HG03060 (cell line): ENCODE measurements around the gene SEPTIN1.

Experiments
- ATAC-seq: cut with Tn5 transposase; IDR thresholded peaks from one replicate; pipeline ENCODE4 v1.9.1; 2021; ENCODE audit warnings: low read depth, moderate number of reproducible peaks; ENCODE audit not compliant: unreplicated experiment

The SEPTIN1 gene, protein sequence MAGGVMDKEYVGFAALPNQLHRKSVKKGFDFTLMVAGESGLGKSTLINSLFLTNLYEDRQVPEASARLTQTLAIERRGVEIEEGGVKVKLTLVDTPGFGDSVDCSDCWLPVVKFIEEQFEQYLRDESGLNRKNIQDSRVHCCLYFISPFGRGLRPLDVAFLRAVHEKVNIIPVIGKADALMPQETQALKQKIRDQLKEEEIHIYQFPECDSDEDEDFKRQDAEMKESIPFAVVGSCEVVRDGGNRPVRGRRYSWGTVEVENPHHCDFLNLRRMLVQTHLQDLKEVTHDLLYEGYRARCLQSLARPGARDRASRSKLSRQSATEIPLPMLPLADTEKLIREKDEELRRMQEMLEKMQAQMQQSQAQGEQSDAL

GRCh38 chr16:30382111-30382881 lies at the start of gene SEPTIN1:
Gene SEPTIN1, minus strand, starts transcription at chr16:30382561. Its CDS starts 19 bp downstream, at chr16:30382542.
- no peak for ATAC-seq

DNA sequence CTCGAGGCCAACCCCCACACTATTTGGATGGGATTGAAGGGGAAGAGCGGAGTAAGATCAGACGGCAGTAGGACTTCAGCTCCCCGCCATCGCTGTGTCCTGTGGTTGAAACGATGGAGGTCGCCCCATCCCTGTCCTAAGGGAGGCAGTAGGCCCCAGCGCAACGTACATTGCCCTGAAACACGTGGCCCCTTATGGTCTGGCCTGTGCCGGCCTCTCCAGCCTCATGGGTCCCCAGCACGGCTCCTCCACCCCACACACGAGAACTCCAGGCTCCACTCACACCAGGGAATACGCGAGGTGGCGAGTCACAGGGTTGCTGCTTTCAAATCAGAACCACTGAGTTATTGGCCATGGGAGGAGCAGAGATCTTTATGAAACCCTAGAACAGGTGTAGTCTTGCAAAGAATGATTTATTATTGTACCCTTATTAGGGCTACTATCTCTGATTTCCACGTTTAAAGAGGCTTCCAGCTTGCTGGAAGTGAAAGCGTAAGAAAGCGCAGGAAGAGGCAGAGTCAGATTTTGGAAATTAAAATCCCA lies 48.1 kb upstream of the SEPTIN1 start:
- ATAC-seq, result peak; percentile 5

- ATAC-seq, result peak; percentile 93
Measured at GRCh38 chr16:30429678-30430427, 47.5 kb upstream of the SEPTIN1 start, which contains the start of gene DCTPP1. Gene DCTPP1, minus strand, starts transcription at chr16:30430030. Its CDS starts 50 bp downstream, at chr16:30429980.

- no peak for ATAC-seq
Measured at GRCh38 chr16:30429418-30429677, 47.0 kb upstream of the SEPTIN1 start.

- no peak for ATAC-seq
Measured at GRCh38 chr16:30428055-30428454, 45.7 kb upstream of the SEPTIN1 start.

- ATAC-seq, result no peak
Measured at GRCh38 chr16:30421010-30421409, 38.6 kb upstream of the SEPTIN1 start.

DNA sequence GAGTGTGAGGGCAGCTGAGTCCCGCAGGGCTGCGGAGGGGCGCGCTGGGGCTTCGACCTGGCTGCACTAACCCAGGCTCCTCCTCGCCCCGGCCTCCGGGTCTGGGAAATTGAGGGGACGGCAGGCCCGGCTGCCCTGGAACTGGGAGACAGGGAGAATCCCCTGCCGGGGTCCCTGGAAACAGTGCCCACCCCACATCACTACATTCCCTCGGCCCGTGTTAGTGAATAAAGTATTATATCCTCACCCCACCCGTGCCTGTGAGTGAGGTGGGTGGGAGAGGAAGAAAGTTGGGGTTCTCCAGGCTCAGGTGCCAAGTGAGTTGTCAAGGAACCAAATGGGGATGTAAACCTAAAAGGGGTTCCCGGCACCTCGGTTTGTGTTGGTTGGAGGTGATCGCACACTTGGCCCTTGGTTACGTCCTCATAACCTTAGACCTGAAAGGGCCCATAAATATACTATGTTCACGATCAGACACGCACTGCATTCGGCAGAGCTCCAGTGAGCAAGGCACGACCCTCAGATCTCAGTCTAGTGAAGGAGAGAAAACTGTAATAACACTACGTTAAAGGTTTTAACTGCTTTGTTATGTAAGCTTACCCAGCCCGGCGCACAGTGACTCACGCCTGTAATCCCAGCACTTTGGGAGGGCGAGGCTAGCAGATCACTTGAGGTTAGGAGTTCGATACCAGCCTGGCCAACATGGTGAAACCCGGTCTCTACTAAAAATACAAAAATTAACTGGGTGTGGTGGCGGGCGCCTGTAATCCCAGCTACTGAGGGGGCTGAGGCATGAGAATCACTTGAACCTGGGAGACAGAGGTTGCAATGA lies 36.2 kb upstream of the SEPTIN1 start:
- no peak for ATAC-seq

GRCh38 chr16:30417529-30418349 lies 35.4 kb upstream of the SEPTIN1 start:
- ATAC-seq, result peak; percentile 55

DNA sequence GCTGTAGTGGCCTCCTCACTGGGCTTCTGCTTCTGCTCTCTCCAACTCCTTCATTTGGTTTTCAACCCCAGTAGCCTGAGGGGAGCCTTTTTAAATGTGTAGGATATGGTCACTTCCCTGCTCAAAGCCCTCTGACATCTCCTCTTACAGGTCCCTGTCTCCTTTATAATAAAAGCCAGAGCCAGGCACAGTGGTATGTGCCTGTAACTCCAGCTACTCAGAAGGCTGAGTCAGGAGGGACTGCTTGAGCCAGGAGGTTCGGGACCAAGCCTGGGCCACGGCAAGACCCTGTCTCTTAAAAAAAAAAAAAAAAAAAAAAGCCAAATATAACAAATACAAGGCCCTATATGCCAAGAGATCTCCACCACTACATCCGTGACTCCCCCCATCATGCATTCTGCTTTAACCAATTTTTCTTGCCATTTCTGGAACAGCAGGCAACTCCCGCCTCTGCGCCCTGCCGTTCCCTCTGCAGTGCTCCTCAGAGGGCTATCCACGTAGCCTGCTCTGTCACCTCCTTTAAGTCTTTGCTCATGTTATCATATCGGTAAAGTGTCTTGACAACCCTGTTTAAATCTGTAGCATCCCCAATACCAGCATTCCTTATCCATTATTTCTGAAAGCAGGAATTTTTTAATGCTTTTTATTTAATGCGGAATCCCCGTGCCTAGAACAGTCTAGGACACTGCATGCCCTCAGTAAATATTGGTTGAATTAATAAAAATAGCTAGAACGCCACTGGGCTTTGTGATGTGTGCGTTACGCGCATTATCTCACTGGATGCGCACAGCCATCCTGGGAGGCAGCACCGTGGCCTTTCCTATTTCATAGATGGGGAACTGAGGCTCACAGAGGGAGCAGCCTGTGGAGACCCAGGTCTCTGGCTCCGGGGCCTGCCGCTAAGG lies 34.5 kb upstream of the SEPTIN1 start:
- no peak for ATAC-seq

DNA sequence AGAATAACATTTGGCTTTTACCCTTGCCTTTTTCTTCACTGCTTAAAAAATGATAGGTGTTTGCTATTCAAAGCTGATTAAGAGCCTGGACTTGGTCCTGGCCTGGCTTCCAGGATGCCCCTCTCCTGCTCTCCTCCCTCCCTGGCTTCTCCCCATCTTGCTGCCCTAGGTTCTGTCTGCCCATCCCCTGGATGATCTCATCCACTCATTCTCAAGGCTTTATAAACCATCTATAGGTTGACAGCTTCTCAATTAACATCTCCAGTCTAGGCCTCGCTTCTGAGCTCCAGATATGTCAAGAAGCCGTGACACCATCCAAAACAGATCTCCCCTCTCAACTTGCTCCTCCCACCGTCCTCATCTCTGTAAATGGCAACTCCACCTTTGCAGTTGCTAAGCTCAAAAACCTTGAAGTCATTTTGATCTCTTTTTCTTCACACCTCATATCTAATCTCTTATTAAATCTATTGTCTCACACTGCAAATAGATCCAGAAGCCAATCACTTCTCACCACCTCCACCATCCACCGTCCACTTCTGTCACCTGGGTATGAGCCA lies 33.8 kb upstream of the SEPTIN1 start:
- ATAC-seq, result no peak

DNA sequence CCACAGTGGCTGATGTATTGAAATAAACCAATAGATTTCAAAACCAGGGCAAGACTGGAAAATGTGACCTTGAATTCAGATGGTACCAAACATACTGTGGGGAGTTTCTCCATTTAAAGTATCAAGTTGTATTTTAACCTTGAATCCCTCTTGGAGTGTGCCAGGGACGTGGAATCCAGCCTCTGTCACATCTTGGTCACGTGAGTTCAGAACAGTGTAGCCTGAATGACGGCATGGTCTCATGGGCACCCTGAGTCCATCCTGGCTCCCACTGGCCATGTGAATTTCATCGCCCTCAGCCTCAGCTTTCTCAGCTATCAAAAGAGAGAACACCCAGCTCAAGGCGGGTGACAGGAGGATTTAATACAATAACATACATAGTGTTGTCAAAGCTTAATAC lies 31.8 kb upstream of the SEPTIN1 start:
- no peak for ATAC-seq

DNA sequence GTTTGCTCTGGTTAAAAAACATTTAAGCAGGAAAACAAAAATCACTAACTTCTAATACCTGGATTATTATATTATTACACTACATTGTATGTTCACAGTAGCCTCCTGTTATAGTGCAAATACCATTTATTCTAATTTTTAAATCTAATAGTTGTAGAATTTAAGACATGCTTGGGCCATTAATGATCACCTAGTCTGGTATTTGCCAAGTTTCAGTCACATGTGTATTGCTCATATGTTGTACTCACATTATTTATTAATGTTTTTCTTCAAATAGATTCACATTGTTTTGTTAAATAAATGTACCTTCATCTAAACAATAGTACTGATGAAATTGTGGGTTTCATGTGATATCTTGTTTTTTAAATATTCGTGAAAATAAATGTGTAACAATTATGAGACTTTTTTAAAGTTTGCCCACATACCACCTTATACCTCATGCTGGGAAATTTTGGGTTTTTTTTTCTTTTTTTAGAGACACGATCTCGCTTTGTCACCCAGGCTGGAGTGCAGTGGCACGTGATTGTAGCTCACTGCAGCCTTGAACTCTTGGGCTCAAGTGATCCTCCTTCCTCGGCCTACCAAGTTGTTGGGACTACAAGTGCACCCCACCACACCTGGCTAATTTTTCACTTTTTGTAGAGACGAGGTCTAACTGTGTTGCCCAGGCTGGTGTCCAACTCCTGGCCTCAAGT lies 30.9 kb upstream of the SEPTIN1 start:
- ATAC-seq, result no peak

DNA sequence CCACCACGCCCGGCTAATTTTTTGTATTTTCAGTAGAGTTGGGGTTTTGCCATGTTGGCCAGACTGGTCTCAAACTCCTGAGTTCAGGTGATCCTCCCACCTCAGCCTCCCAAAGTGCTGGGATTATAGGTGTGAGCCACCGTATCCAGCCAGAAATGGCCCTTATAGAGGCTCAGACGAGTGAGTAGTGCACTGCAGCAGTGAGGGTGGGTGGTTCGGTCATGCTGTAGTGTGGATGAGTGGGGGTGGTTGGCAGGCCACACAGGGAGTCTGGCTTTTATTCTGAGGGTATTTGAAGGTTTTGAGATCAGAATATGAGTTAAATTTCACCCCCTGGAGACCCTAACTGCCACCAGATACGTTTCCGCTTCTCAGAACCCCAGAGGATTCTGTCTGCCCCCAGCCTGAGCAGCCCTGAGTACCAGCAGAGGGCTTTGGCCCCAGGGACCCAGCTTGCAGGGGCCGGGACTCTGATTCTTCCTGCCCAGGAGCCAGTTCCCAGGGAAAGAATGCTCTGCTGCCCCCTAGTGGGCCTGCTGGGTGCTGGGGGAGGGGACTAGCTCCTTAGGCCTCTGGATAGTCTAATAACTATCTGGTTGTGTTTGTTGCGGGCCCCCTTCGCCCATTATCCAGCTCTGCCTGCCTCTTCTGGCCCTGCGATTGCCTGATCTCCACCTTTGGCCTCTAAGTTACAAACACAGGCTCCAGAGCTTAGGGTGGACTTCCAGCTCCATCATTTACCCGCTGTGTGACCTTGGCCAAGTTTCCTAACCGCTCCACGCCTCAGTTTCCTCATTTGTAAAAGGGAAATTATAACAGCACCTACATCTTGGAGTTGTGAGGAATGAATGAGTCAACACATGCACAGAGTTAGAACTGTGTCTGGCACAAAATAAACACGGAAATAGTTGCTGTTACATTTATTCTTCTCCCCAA lies 27.0 kb upstream of the SEPTIN1 start:
- no peak for ATAC-seq

DNA sequence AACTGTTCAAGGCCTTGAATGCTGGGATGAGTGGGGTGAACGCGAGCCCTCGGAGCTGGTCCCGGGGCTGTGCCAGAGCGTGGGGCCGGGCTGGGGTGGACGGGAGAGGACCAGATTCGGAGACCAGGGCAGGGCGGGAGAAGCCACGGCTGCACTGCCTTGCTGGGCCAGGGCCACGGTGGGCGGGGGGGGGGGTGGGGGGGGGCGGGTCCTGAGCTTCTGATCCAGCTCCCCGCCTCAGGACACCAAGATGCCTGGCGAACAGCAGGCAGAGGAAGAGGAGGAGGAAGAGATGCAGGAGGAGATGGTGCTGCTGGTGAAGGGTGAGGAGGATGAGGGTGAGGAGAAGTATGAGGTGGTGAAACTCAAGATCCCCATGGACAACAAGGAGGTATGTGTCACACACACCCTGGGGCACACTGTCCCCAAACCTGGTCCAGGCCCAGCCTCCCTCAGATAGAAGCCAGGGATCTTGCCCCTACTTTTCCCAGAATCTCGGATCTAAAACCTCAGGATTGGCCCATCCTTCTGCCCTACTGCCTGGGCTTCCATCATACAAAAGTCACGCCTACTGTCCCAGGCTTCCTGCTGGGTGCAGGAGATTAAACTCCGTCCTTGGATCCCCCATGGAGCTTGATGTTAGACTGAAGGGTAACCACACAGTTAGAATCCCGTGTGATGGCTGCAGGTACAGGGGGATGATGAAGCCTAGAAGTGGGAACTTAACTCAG lies 25.6 kb upstream of the SEPTIN1 start:
- ATAC-seq, result no peak

GRCh38 chr16:30407102-30407803 lies 24.9 kb upstream of the SEPTIN1 start, which contains the start of gene ZNF771:
Gene ZNF771, plus strand, starts transcription at chr16:30407606. Its CDS starts 448 bp downstream, at chr16:30408054.
- peak; percentile 41 for ATAC-seq
